Measurements from ENCODE around the gene GSS.

Gene GSS

GRCh38 chr20:34955231-34956040, at the start of gene GSS, which contains the start of gene MYH7B:
Gene GSS (minus strand): TSS chr20:34955806. CDS start chr20:34951852, 3,954 bp downstream.
Gene MYH7B (plus strand): TSS chr20:34955868. CDS start chr20:34978006, 22,138 bp downstream.
- peak; percentile 93 for DNase-seq (ENCODE audit: low read depth)

- DNase-seq (ENCODE audit: low read depth): no peak
Measured at GRCh38 chr20:35004749-35005462, 49.3 kb upstream of the GSS start.

- no peak for DNase-seq (ENCODE audit: low read depth)
Measured at GRCh38 chr20:35004051-35004725, 48.6 kb upstream of the GSS start.

GRCh38 chr20:35003211-35004031, 47.8 kb upstream of the GSS start:
- no peak for DNase-seq (ENCODE audit: low read depth)

GRCh38 chr20:35002426-35003210, 47.0 kb upstream of the GSS start:
- DNase-seq (ENCODE audit: low read depth): no peak

GRCh38 chr20:35001596-35002362, 46.2 kb upstream of the GSS start:
- DNase-seq (ENCODE audit: low read depth): no peak

- no peak for DNase-seq (ENCODE audit: low read depth)
Measured at GRCh38 chr20:35000922-35001595, 45.5 kb upstream of the GSS start.

- no peak for DNase-seq (ENCODE audit: low read depth)
Measured at GRCh38 chr20:35000311-35000921, 44.8 kb upstream of the GSS start.

GRCh38 chr20:34999782-35000181, 44.2 kb upstream of the GSS start:
- no peak for DNase-seq (ENCODE audit: low read depth)

- no peak for DNase-seq (ENCODE audit: low read depth)
Measured at GRCh38 chr20:34999021-34999451, 43.4 kb upstream of the GSS start.

- DNase-seq (ENCODE audit: low read depth): no peak
Measured at GRCh38 chr20:34998331-34998950, 42.8 kb upstream of the GSS start.

- DNase-seq (ENCODE audit: low read depth): no peak
Measured at GRCh38 chr20:34997774-34998173, 42.2 kb upstream of the GSS start.

GRCh38 chr20:34997131-34997561, 41.5 kb upstream of the GSS start:
- no peak for DNase-seq (ENCODE audit: low read depth)

- DNase-seq (ENCODE audit: low read depth): no peak
Measured at GRCh38 chr20:34996243-34997028, 40.8 kb upstream of the GSS start.

GRCh38 chr20:34995696-34996095, 40.1 kb upstream of the GSS start:
- no peak for DNase-seq (ENCODE audit: low read depth)

- no peak for DNase-seq (ENCODE audit: low read depth)
Measured at GRCh38 chr20:34995192-34995591, 39.6 kb upstream of the GSS start.

- no peak for DNase-seq (ENCODE audit: low read depth)
Measured at GRCh38 chr20:34994509-34995131, 39.0 kb upstream of the GSS start.

All from activated T-helper 9 cell treated with anti-CD3 and anti-CD28 coated beads, Interleukin-2, amount 50 U/mL, for 16 hours (primary cell).